ENCODE measurements around the gene ATP8B3. TPM values are rescaled to one million over a fixed set of nuclear protein-coding genes. Genes with fewer than 3 reads are reported as not detected.
A peak's percentile ranks its signal among the peaks of the same experiment; 100 is the strongest.

ATP8B3 gene
- total RNA-seq, 1 experiment from 2014 or later, result 9.6 TPM

DNA sequence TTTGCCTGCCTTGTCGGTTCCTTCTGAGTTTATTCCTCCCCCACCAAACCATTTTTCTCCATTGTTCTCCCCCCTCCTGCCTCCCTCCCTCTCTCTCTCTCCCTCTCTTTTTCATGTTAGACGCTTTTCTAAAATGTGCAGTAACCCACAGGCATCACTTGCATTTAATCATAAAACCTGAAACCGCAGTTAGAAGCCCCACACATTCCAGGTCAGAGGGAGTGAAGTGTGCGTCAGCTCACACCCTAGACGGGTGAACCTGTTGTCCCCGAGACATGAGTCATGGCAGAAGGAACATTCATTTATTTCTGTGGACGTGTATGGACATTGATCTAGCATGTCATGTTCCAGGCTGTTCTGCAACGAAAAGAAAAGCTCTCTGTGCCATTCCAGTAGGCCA lies 38.9 kb downstream of the ATP8B3 start:
- H3K9ac ChIP-seq (ENCODE audit: extremely low read depth, insufficient read length, low read length), result no peak overlapping the region
- H2AFZ ChIP-seq (ENCODE audit: low read length), result no peak overlapping the region
- H2AK5ac ChIP-seq (ENCODE audit: insufficient read length, low read length), result no peak overlapping the region
- no peak overlapping the region for H3K4ac ChIP-seq (ENCODE audit: low read depth, low read length)
- H3K18ac ChIP-seq (ENCODE audit: insufficient read length, low read depth, low read length), result no peak overlapping the region
- H3K23ac ChIP-seq (ENCODE audit: insufficient read length, low read depth, low read length), result no peak overlapping the region
- DNase-seq, result no peak
- H2BK12ac ChIP-seq (ENCODE audit: insufficient read length, low read depth, low read length), result no peak overlapping the region
- H3T11ph ChIP-seq (ENCODE audit: low read length), result no peak overlapping the region
- Mint-ChIP-seq H3K27me3 (ENCODE audit: low read depth) (peaks cover 96% of the 10 kb centered on the region), H3K27ac (no peak overlapping the region), H3K36me3 (ENCODE audit: insufficient read depth in 1 of 3, low read depth in 3 of 3) (peaks cover 0 to 7% (median 2%) of the 10 kb centered on the region in 3 experiments; a peak in 4 of 7 replicates), H3K9me3 (peaks cover 29 to 47% of the 10 kb centered on the region in 2 experiments), H3K4me3 (peak overlapping the region in 1 of 2 experiments; percentile 2; a peak in 1 of 5 replicates), H3K4me1 (peaks cover 6 to 17% of the 10 kb centered on the region in 2 experiments)
- no peak overlapping the region for H3K14ac ChIP-seq (ENCODE audit: insufficient read depth, low read length)
- WGBS (ENCODE audit: extremely low coverage, insufficient read length, low lambda C conversion rate), result no CpG with 5 or more reads among the region's 8 CpGs
- no peak overlapping the region for H2BK5ac ChIP-seq (ENCODE audit: insufficient read length, low read length)
- H3K79me1 ChIP-seq (ENCODE audit: insufficient read depth, low read depth, low read length, poor library complexity, severe bottlenecking), result no peaks in the 10 kb centered on the region
- H3K9me3 ChIP-seq (ENCODE audit: control insufficient read depth, low read depth, low read length), result peaks cover 10% of the 10 kb centered on the region
- no peak overlapping the region for H2BK120ac ChIP-seq (ENCODE audit: low read depth, low read length, poor library complexity, severe bottlenecking)
- no peak overlapping the region for H2BK15ac ChIP-seq (ENCODE audit: low read depth, low read length)
- H3K23me2 ChIP-seq (ENCODE audit: insufficient read length, low read depth, low read length, poor library complexity, severe bottlenecking), result no peaks in the 10 kb centered on the region
- TF ChIP-seq CTCF (conservative IDR thresholded peaks at IDR 0.05), result no peak
- H4K20me1 ChIP-seq (ENCODE audit: control insufficient read depth, insufficient read depth, insufficient read length), result peaks cover 2% of the 10 kb centered on the region
- no peaks in the 10 kb centered on the region for H3K79me2 ChIP-seq (ENCODE audit: insufficient read depth, low read length)
- no peak overlapping the region for H4K91ac ChIP-seq (ENCODE audit: insufficient read length, low read depth, low read length)
- H4K8ac ChIP-seq (replicated peaks; ENCODE audit: insufficient read length, low read depth, low read length), result no peak overlapping the region
- no peak overlapping the region for H2BK20ac ChIP-seq (ENCODE audit: low read depth, low read length, poor library complexity, severe bottlenecking)
- H3K4me1 ChIP-seq (ENCODE audit: insufficient read depth, low read length), result no peaks in the 10 kb centered on the region
- H3K27ac ChIP-seq (ENCODE audit: insufficient read length, low read depth, low read length), result no peak overlapping the region
- no peak overlapping the region for H3K4me2 ChIP-seq (ENCODE audit: insufficient read depth, insufficient read length, low read length)
- H4K5ac ChIP-seq (ENCODE audit: insufficient read length, low read depth, low read length), result no peak overlapping the region
- peaks cover 32% of the 10 kb centered on the region for H3K27me3 ChIP-seq (ENCODE audit: insufficient read depth, low read length)
- H3K56ac ChIP-seq (ENCODE audit: insufficient read length, low read depth, low read length), result no peak overlapping the region

All from H9 (cell line).